ENCODE measurements around the gene PMM1.
"Not testable (repeated sequence)": the region's sequence is repeated elsewhere in the genome, so short reads cannot be mapped to it uniquely, and the experiment has no call there.

The PMM1 gene

DNA sequence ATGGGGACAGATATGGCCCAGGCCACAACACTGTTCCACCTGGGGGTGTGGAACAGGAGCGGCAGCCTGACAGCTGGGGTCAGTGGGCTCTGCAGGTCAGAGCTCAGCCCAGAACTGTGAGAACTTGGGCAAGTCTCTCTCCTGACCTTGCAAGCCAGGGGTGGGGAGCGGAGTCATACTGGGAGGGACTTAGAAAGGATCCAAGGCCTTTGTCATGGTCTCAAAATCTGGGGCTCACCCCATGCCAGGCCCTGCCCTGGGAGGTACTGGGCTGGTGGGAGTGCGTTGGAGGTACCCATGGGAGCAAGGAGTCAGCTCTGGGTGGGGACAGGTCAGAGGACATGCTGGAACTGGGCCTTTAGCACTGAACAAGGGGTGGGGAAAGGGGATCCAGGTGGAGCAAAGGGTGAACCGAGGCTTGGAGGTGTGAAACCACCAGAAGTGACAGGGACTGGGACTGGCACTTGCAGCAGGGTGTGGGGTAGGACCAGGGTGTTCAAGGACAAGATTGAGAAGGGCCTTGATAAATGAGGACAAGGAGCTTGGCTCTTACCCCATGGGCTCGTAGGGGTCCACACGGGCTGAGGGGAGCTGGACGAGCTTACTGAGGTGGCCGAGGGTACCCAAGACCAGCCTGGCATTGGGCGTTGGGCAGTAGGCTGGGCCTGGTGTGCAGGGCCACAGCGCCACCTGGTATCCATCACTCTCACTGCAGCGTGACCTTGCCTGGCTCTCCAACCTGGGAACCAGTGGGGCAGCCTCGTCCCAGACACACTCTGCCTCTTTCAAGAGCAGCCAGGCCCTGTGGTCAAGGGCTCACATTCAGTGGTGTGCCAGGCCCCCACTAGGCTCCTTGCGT is 7.4 kb upstream of the PMM1 start:
- no peak for DNase-seq (ENCODE audit: low read depth in 2 of 2)

DNA sequence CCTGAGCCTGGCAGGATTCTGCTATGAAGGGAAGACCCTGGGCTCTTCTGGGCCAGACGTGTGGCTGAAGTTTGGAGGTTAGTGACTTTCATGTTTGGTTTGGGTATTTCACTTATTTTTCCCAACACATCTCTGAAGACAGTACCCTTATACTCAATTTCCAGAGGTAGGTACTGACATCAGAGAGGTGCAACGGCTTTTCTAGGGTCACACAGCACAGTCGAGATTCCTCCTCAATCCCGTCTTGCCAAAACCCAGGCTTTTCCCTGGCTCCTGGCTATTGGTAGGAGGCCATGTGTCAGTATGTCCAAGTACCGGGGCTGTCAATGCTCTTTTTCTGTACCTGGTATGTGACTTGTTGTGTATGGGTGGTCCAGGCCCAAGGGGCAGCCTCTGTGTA is 6.1 kb upstream of the PMM1 start:
- no peak for DNase-seq (ENCODE audit: low read depth in 2 of 2)

DNA sequence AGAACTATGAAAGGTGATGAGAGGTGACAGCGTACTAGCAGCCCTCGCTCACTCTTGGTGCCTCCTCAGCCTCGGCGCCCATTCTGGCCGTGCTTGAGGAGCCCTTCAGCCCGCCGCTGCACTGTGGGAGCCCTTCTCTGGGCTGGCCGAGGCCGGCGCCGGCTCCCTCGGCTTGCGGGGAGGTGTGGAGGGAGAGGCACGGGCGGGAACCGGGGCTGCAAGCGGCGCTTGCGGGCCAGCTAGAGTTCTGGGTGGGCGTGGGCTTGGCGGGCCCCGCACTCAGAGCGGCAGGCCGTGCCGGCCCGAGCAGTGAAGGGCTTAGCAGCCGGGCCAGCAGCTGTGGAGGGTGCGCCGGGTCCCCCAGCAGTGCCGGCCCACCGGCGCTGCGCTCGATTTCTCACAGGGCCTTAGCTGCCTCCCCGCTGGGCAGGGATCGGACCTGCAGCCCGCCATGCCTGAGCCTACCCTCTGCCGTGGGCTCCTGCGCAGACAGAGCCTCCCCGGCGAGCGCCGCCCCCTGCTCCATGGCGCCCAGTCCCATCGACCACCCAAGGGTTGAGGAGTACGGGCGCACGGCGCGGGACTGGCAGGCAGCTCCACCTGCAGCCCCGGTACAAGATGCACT is 3.8 kb upstream of the PMM1 start:
- DNase-seq (ENCODE audit: low read depth in 2 of 2) = not testable (repeated sequence)

DNA sequence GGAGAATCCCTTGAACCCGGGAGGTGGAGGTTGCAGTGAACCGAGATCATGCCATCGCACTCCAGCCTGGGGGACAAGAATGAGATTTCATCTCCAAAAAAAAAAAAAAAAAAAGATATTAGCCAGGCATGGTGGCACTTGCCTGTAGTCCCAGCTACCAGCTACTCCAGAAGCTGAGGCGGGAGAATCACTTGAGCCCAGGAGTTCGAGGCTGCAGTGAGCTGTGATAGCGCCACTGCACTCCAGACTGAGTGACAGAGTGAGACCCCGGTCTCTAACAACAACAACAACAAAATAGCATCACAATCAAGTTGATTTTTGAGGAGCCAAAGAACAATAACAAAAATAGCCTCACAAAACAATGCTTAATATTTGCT is 2.3 kb downstream of the PMM1 start:
- no peak for DNase-seq (ENCODE audit: low read depth in 2 of 2)

DNA sequence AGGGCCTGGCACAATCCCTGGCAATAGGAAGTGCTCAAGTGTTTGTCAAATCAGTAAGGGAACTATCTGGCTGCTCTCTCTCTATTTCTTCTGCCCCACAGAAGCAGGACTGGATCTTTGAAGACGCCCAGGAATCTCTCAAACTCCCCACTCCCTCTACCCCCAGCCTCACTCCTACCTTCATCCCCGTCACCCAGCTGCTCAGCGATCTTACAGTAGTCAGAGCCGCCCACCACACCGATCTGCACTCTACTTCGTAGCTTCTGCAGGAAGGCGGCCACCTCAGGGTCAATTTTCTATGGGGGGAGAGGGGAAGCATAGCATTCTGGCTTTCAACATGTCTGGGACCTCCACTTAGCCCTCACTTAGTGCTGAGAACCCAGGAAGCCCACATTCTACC is 3.7 kb downstream of the PMM1 start:
- DNase-seq (ENCODE audit: low read depth in 2 of 2) = no peak

DNA sequence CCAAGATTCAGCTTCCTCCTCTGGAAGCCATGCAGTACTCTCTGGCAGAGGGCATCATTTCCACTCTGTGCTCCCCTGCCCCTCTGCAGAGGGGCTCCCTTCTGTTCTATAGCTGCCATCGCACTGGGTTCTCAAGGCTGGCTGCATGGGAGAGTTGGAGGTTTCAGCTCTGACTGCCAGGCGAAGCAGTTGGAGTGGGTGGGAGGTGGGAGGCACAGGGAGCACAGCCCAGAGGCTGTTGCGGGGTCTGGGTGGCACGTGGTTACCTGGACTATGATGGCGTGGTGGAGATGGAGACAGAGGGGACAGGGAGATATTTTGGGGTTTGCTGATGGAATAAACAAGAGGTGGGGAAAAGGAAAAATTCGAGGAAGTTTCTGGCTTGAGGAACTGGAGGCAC is 4.8 kb downstream of the PMM1 start:
- DNase-seq (ENCODE audit: low read depth in 2 of 2) = no peak

DNA sequence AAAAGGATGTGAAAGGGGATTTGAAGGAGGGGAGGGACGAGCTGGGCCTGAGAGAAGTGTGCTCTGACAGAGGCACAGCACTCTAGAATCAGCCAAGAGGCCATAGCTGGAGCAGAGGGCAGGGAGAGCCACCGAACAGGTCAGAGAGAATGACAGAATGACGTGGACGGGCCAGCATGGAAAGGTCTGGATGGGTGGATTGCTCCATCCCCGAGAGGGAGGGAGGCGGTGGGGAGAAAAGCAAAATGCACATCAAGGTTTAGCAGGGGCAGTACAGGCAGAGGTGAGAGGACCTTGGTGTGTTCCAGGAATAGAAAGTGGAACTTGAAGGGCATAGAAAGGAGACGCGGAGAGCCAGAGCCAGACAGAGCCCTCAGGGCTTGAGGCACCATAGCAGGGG is 6.9 kb downstream of the PMM1 start:
- no peak for DNase-seq (ENCODE audit: low read depth in 2 of 2)

DNA sequence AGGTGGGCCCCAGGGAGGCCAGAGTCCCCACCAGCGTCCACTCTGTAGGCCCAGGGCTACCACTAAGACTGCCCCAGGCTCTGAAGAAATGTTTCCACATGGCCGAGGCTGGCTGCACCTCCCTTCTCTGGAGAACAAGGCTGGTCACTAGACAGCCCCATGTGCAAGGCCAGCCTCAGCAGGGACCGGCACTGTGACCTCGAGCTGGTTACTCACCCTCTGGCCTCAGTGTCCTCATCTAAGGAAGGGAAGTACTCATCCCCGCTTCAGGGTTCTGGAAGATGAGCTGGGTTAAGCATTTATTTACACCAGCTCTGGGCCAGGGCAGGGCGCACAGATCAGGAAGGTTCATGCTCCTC is 9.7 kb downstream of the PMM1 start:
- no peak for DNase-seq (ENCODE audit: low read depth in 2 of 2)

DNA sequence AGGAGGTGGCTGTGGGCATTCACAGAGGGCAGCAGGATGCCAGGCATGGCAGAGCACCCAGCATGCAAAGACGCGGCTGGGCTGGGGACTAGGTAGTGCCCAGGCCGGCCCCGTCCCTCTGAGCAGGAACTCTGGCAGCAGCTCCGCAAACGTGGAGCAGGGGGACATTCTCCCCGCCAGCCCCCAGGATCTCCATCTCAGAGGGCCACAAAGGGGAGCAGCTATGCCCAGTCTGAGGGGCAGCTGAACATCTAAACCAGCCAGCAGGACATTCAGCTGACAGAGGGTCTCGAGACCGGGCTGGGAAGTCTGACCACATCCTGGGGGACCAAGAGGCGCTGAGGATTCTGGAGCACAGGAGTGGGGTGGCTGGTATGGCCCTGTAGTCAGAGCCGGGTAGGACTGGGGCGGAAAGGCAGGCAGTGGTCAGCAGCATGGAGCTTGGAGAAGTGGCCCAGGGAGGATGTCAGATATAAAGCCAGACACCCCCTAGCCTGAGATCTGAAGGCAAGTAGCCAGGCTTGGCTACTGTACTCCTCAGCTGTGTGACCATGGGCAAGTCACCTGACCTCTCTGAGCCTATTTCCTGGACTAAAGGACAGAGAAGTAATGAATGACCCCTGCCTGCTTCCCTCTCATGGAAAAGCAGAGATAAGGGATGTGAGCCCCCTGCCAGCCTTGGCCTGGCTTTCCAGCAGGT is 10.2 kb downstream of the PMM1 start:
- DNase-seq (ENCODE audit: low read depth in 2 of 2) = no peak

DNA sequence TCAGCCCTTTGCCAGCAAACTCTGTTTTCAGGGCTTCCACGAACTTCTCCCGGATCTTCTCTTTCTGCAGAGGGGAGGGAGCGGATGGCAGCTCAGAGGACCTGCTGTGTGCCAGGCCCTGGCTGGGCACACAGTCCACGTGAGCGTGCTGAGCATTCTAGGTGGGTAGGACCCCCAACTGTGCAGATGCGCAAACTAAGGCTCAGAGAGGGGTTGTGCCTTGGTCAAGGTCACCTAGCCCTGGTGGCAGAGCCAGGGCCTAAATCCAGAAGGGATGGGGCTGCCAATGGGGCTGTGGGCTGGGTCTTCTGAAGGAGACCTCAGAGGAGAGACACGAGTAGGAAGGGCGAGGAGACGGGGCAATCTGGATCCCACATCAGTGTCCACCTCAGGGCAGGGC is 10.8 kb downstream of the PMM1 start:
- DNase-seq (ENCODE audit: low read depth in 2 of 2) = no peak

DNA sequence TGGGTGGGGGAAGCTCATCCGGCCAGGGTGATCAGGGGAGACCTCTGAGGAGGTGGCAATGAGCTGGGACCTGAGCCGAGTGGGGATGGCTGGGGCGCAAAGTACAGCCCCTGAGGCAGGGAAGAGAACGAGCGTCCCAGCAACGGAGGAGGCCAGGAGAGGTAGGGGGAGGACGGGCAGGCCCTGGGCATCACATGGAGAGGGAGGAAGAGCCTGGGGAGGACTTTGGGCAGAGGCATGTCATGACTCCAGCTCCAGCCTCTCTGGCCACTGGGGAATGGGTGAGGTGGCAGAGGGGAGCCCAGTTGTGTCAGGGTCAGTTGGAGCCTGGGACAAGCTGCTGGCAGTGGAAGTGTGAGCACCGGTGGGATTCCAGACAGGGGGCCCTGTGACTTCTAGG is 11.5 kb downstream of the PMM1 start:
- DNase-seq (ENCODE audit: low read depth in 2 of 2) = no peak

DNA sequence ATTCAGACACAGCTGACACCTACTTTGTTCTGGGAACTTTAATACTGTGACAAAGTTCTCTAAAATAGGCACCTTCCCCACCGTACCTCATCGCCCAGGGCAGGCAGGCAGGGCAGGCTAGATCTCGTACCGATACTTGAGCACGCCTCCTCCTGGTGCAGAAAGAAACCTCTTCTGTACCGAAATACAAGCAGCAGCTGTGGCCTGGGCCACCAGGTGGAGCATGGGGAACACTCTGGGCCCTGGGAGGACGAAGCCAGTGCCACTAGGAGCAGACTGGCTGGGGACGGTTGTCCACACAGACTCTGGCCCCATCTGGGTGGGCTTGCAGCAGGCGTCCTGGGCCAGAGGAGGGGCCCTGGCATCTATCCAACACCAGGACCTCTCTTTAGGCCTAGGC is 12.8 kb downstream of the PMM1 start:
- no peak for DNase-seq (ENCODE audit: low read depth in 2 of 2)

DNA sequence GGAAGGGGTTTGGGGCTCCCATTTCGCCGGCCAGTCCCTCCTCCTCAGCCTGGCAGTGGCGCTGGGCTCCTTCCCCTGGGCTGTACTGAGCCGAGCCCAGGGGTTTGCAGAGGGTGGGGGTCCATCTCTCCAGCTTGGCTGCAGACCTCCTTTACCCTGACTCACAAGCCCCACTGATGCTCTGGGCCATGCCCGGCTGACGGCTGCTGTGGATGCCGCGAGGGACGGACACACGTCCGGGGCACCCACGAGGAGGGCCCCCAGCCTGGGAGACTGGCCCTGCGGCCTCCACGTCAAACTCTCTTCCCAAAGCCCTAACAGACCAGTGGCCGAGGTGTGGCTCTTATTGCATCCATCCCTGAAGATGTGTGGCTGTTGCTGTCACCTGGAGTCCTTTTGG is 14.1 kb downstream of the PMM1 start:
- DNase-seq (ENCODE audit: low read depth in 2 of 2) = no peak

DNA sequence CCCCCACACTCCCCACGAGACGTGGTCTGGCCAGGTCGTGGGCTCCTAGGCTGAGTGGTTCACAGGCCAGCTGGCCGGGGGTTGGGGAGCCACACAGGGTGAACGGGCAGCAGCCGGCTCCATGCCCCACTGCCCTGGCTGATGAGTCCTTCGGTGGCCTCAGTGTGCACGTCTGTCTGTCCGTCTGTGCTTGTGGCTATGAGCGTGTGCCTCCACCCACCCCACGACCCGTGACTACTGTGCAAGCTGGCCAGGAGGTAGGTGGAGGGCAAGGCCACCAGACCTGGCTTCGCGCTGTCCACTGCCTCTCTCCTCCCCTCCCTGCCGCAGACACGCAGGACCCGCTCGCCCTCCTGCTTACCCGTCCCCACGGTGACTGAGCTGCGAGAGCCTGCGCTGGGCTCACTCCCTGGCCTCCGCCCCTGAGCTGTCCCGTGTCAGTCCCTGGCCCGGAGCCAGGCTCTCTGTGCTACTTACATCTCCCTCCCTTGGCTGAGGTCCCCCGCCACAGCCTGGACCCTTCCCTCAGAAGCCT is 14.7 kb downstream of the PMM1 start:
- DNase-seq (ENCODE audit: low read depth in 2 of 2) = no peak

DNA sequence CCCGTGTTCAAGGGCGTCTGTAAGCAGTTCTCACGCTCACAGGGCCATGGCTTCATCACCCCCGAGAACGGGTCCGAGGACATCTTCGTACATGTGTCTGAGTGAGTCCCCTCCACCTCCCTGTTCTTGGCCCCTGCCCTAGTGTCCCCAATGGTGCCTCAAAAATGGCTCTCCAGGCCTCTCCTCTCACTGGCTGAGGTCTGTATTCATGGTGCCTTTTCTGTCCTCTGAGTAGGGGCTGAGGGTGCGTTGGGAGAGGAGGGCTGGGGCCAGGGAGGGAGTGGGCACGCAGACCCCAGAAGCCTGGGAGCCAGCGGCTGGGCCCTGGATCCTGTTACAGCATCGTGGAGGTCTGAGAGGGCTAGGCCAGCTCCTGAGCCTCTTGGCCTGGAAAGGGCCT is 16.0 kb downstream of the PMM1 start:
- DNase-seq (ENCODE audit: low read depth in 2 of 2) = no peak

DNA sequence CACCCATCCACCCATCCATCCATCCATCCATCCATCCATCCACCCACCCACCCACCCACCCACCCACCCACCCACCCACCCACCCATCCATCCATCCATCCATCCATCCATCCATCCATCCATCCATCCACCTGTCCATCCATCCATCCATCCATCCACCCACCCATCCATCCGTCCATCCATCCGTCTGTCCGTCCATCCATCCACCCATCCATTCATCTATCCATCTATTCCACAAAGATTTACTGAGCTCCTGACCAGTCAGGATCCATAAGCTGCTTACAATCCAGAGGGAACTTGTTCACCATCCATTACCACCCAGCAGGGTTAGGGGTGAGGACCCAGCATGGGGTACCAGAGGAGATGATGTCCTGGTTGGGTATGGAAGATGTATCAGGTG is 17.3 kb downstream of the PMM1 start:
- DNase-seq (ENCODE audit: low read depth in 2 of 2) = not testable (repeated sequence)

DNA sequence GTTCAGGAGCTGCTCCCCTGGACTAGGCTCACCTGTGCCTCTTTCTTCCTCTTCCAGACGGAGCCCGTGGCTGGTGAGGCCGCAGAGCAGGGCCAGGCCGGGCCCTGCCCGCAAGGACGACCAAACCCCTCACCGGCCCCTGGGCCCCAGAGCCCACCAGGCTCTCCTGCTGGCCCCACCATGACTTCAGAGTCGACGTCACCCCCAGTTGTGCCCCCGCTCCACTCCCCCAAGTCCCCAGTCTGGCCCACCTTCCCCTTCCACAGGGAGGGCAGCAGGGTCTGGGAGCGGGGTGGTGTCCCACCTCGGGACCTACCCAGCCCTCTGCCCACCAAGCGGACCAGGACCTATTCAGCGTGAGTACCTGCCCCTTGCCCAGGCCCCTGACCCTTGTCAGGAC is 17.9 kb downstream of the PMM1 start:
- DNase-seq (ENCODE audit: low read depth in 2 of 2) = no peak

DNA sequence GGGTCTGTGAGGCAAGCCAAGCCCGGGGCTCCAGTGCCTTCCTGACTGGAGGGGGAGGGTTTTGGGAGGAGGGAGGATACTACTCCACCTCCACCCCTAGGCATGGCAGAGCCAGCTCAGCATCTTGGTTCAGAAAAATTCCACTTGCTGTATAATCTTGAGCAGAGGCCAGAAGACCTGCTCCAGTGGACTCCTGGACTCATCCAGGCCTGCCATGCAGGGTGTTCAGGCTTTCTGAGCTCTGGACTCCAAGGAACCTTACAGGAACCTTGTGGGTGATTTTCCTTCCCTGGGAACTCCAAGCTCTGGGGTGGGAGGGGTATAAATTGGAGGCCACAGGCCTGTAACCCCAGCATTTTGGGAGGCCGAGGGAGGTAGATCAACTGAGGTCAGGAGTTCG is 19.4 kb downstream of the PMM1 start:
- no peak for DNase-seq (ENCODE audit: low read depth in 2 of 2)

DNA sequence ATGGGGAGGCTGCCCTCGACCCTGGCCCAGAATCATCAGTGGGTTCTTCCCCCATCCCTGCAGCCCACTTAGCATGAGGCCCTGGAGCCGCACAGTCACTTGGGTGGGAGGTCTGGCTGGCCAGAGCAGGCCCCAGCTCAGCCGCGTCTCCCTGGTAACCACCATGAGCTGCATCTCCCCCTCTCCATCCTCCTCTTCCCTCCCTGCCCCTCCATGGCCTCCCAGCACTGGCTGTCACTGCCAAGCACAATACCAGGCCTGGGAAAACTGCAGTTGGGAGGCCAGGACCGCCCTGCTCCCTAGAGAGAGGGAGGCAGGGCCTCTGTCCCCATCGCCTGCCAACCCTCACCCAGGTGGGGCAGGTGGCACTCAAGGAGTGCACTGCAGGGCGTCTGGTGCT is 20.8 kb downstream of the PMM1 start:
- no peak for DNase-seq (ENCODE audit: low read depth in 2 of 2)

DNA sequence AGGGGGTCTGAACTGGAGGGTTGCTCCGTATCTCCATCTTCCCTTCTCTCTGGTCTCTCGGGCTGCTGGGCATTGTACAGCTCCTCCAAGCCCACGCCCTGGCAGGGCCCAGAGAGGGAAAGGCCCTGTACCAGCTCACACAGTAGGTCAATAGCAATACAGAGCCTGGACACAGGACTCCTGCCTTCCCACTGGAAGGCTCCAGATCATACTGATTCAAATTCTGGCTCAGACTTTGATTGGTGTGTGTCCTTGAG is 22.2 kb downstream of the PMM1 start:
- DNase-seq (ENCODE audit: low read depth in 2 of 2) = no peak

DNA sequence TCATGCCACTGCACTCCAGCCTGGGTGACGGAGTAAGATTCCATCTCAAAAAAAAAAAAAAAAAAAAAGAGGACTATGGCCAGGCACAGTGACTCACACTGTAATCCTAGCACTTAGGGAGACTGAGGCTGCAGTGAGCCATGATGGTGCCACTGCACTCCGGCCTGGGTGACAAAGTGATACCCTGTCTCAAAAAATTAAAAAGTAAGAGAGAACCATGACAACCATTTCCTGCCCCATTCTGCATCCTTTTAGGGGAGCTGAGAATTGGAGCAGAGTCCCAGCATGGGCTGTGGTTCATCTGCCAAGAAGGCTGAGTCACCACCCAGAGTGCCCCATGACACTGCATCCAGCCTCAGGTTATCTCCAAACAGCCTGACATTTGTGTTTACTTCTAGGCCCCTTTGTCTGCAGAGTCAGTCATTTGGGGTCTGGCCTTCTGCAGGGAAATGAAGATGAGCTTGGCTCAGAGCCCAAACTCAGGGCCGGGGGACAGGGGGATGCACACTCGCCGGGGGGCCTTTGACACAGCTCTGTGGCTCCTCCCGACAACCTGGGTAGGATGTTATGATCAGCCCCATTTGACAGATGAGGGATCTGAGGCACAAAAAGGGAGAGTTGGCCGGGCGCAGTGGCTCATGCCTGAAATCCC is 24.1 kb downstream of the PMM1 start:
- no peak for DNase-seq (ENCODE audit: low read depth in 2 of 2)

DNA sequence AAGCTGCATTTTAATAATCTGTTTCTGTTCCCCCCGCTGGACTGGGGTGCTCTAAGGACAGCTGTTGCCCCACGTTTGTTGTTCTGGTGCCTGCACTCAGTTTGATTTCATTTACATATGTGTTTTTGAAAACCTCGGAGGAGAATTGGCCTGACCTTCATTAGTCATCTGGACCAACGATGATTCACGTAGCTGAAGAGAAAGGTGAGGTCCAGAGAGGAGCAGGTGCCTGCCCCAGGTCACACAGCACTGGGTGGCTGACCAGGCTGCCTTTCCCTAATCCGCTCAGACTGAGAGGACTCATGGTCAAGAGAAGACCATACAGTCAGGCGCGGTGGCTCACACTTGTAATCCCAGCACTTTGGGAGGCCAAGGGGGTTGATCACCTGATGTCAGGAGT is 25.1 kb downstream of the PMM1 start:
- no peak for DNase-seq (ENCODE audit: low read depth in 2 of 2)
